Measurements from ENCODE around the gene IGFBPL1. TPM values are rescaled to one million over a fixed set of nuclear protein-coding genes. Genes with fewer than 3 reads are reported as not detected.

IGFBPL1 gene
- total and polyA plus RNA-seq, 2 of the 13 experiments (the other 11 are each of a cell fraction or from before 2014, with no cell fraction given): 0.24 TPM; not detected in 1

DNA sequence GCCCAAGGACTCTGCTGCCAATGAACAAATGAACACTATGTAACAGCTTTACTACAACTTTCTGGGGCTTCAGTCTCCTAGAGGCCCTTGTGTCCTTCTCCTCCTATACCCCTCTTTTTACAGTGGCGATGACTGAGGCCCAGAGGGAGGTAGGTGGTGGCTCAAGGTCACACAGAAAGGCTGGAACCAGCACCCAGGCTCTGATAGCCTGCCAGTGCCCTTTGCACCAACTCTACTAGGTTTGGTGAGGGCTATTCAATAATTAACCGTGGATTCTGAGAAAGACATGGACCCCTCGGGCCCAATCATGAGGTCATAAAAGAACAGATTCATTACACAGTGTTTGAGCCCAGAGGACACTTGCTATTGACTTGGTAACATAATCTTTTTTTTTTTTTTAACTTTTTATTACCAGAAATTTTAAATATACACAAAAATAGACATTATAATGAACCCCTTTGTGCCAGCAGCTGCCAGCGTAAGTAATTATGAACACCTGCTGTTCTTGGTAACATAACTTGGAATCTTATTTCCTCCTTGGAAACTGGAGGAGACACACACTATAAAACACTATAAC lies 37.8 kb downstream of the IGFBPL1 start (continued):
- TF ChIP-seq CREM (IDR thresholded peaks at IDR 0.05): peak; percentile 65
- no peak for TF ChIP-seq CREM (CRISPR knock-in tag; IDR thresholded peaks at IDR 0.05)
- TF ChIP-seq EHMT2 (IDR thresholded peaks at IDR 0.05; ENCODE audit: borderline replicate concordance, low read depth, low read length): no peak
- TF ChIP-seq SMC3 (IDR thresholded peaks at IDR 0.05; ENCODE audit: low read length): no peak
- no peak for TF ChIP-seq ZNF619 (CRISPR knock-in tag; IDR thresholded peaks at IDR 0.05)
- no peak for TF ChIP-seq SMAD1 (CRISPR knock-in tag; IDR thresholded peaks at IDR 0.05; ENCODE audit: borderline replicate concordance, low read depth)
- TF ChIP-seq, protein P1, sequence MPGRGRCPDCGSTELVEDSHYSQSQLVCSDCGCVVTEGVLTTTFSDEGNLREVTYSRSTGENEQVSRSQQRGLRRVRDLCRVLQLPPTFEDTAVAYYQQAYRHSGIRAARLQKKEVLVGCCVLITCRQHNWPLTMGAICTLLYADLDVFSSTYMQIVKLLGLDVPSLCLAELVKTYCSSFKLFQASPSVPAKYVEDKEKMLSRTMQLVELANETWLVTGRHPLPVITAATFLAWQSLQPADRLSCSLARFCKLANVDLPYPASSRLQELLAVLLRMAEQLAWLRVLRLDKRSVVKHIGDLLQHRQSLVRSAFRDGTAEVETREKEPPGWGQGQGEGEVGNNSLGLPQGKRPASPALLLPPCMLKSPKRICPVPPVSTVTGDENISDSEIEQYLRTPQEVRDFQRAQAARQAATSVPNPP (CRISPR knock-in tag; IDR thresholded peaks at IDR 0.05): no peak
- TF ChIP-seq KLF13 (CRISPR knock-in tag; IDR thresholded peaks at IDR 0.05): no peak
- TF ChIP-seq SYNCRIP (IDR thresholded peaks at IDR 0.05; ENCODE audit: insufficient read depth, low read depth, low read length): no peak
- no peak for TF ChIP-seq NFRKB (IDR thresholded peaks at IDR 0.05)
- no peak for TF ChIP-seq ZMAT5 (CRISPR knock-in tag; IDR thresholded peaks at IDR 0.05; ENCODE audit: borderline replicate concordance, low read depth)
- TF ChIP-seq PREB (CRISPR knock-in tag; IDR thresholded peaks at IDR 0.05): no peak
- TF ChIP-seq FOXA1 (IDR thresholded peaks at IDR 0.05): no peak
- no peak for TF ChIP-seq FOXA1 (CRISPR knock-in tag; IDR thresholded peaks at IDR 0.05)
- TF ChIP-seq ZNF230 (CRISPR knock-in tag; IDR thresholded peaks at IDR 0.05): no peak
- no peak for TF ChIP-seq ZNF101 (CRISPR knock-in tag; IDR thresholded peaks at IDR 0.05; ENCODE audit: borderline replicate concordance, low read depth)
- TF ChIP-seq AHDC1 (CRISPR knock-in tag; IDR thresholded peaks at IDR 0.05; ENCODE audit: borderline replicate concordance): 0 out of 2 replicates have a peak, but pooled peaks have one; percentile 42
- TF ChIP-seq HNRNPLL (IDR thresholded peaks at IDR 0.05; ENCODE audit: low read depth, low read length, poor library complexity, severe bottlenecking): no peak

Data from HepG2 (cell line).